HG03045 (cell line): ENCODE results near the gene EBF3.

Experiments used
- ATAC-seq: cut with Tn5 transposase; IDR thresholded peaks from one replicate; pipeline ENCODE4 v1.9.1; 2021; ENCODE audit warnings: mild to moderate bottlenecking, moderate library complexity; ENCODE audit not compliant: unreplicated experiment

Gene EBF3

GRCh38 chr10:129841590-129841989 lies 122.5 kb downstream of the EBF3 start:
- no peak for ATAC-seq

DNA sequence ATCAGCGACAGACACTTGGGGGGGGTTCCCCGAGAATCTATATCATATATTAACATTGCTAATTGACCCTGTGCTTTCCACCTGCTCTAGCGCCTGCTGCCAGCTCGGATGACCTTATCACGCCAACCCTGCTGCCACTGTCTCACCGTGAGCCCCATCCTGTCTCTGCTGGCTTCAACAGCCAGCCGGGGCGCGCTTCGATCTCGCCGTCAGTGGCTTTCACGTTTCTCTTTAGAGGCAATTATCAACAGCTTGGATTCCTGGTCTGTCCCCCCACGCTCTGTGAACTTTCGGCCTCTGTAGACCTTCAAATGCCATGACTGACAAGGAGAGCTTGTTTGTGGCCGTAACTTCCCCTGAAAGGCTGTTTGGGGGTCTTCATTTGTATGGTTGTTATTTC lies 123.0 kb downstream of the EBF3 start:
- ATAC-seq, result no peak

DNA sequence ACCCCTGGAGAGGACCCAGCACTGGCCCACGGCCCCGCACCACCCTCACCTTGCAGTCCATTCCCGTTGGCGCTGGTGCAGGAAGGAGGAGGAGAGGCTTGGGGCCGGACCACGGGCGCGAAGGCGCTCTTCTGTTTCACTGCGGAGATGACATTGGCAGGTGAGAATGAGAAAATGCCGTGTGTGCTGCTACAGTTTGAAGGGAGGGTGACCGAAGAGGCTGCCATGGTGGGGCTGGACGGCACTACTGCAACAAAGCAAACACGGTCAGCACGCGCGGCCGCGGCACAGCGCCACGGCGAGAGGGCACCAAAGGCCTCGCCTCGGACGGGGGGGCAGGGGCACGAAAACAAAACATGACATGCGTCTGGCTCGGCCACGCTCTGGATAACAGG lies 123.9 kb downstream of the EBF3 start:
- no peak for ATAC-seq

DNA sequence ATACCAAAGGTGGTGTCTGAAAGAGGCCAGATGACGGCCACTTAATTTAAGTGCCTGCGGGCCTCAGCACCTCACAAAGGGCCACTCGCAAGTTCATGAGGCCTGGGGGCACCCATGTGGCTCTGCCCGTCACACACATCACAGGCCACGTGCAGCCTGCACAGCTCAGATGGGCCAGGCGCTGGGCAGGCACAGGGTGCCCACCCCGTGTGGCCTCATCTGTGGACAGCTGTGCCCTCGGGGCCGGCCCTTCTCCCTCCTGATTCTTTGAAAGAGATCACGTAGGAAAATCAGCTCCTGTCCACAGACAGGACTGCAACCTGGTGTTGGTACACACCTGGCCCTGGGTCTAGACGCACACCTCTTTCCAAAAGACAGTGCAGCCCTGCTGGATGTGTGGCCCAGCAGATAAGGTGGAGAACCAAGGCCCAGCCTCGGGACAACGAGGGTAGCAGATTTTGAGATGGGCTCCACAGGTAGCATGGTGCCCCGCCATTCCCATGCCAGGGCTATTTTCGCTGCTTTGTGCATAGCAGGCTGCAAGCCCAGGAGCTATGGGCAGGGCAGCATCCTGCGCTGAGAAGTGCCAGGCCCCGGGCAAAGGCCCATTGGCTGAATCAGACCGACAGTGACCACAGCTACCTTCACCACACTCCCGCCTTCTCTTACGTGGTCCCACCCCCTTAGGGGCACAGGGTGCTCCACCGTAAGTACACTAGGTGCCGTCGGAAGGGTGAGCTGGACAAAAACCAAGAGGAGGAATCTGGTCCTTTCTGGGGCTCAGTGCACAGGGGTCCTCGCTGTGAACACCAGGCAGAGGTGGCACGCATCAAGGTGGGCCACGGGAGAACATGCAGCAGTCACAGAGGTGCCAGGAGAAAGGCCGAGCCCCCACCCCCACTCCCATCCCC lies 124.5 kb downstream of the EBF3 start:
- no peak for ATAC-seq

DNA sequence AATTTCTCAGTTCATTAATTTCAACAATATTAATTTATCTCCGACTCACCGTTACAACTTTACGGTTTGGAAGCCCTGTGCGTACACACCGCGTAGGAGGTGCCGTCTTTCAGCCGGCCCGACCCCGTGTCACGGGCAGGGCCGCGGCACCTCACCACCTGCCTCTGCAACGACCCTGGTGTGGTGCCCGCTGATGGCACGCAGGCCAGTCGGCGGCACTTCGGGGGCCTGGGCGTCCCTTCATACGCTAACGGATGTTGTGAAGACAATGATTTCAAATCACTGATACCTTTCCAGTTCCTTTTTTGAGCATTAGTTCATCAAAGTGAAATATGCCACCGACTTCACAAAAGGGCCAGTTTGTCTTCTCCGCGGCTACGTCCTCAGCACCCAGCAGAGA lies 125.3 kb downstream of the EBF3 start:
- ATAC-seq, result no peak

DNA sequence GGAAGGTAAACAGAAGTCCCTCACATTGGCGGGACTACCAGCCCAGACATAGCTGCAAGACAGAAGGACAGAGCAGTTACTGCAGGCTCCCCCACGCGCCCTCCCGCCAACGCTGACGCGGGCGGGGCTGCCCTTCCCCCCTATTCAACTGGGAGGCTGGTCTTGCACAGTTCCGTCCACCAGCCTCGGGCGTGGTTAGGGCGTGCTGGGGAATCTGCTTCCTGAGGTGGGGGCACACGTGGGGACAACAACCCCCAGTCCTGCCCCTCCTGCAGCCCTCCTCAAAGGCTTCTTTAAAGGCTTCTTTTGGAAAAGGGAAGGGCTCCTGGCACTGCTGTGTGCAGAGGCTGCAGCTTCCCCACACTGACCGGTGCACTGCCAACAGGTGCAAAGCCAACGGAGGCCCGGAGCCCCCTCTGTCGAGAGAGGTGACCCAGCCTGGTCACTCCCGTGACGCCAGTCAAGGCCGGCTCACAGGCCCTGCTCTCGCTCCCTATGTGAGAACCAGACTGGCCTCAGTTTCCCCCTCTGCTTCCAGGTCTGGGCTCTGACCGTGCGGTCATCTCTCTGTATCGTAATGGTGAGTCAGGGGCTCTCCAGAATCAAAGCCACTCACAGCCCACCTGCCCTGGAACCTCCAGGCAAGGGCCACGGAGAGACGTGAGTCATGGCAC lies 126.0 kb downstream of the EBF3 start:
- no peak for ATAC-seq

DNA sequence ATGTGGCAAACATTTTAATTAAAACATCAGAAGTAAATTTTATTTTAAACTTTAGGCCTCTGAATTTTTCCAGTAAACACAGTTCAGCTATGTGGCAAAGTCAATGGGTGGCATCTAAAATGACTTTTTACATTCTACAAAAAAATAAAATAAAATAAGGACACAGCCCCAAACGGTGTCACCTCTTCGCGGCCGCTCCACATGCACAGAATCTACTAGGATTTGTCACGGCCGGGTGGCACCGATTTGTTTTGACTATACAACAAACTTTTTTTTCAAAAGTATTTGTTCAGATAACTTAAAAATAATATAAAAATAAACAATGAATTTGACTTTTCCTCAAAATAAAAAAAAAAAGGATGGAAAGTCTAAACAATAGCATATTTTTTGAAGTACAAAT lies 127.8 kb downstream of the EBF3 start:
- no peak for ATAC-seq

GRCh38 chr10:129833994-129834739 lies 129.9 kb downstream of the EBF3 start:
- no peak for ATAC-seq

- ATAC-seq, result no peak
These were observed 130.6 kb downstream of the EBF3 start for GRCh38 chr10:129833468-129833950.

- ATAC-seq, result no peak
These were observed 131.3 kb downstream of the EBF3 start for GRCh38 chr10:129832573-129833467.

- no peak for ATAC-seq
These were observed 132.9 kb downstream of the EBF3 start for GRCh38 chr10:129831150-129831549.

- no peak for ATAC-seq
These were observed 138.2 kb downstream of the EBF3 start for GRCh38 chr10:129825826-129826225.

GRCh38 chr10:129825221-129825620 lies 138.9 kb downstream of the EBF3 start:
- ATAC-seq, result no peak

GRCh38 chr10:129820451-129820850 lies 143.6 kb downstream of the EBF3 start:
- no peak for ATAC-seq

DNA sequence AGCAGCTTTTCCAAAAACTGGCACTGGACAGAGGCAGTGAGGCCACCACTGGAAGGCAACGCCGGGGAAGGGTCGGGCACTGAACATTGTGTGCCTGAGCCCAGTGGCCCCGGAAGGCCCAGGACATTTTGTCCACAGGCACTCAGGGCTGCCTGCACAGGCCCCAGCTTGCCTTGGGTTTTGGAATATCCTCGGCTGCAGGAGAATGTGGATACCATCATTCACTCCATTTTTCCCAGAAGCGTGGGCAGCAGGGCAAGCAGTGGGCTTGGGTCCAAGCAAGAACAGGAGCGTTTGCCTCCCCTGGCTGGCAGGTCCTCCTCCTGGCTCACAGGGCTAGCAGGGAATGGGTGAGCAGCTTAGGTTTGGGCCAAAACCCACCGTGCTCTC lies 147.4 kb downstream of the EBF3 start:
- no peak for ATAC-seq

GRCh38 chr10:129815898-129816655 lies 148.0 kb downstream of the EBF3 start:
- no peak for ATAC-seq

DNA sequence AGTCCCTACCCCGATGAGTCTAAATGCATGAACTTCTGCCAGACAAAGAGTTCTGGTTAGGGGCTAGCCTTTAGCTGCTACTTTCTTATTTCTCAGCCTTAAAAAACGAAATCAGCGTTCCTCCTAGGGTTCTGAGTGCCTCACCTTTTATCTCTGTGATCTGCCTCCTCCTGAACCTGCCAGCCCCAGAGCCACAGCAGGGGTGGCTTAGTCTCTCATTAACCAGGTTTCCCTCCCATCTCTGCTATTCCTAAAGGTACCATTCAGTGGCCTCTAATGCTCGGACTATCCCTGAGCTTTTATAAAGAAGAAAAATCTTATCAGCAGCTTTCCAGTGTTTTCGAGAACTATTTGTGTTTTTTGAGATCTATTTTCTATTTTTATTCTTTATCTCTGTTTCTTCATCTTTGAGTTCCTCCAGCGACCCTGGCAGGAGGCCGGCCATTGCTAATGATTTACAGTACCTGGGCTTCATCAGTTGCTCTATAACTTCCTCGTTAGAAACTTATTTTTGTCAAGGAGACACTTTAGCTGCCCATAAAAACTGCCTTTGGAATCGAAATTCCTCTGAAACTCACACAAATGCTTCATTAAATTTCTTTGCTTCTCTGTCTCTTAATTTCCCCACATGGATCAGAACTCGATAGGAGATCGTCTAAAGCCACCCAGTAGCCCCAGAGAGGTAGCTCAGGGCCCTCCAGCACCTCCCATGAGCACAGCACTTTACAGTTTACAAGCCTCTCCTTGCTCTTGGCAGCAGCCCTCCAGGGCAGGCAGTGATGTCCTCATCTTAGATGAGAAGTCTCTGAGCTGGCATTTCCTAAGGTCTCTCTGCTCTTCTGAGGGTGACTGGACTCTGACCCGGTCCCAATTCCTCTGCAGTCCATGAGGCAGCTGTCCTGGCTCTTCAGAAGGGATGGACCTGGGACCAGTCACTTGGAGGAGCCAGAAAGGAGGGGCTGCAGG lies 149.1 kb downstream of the EBF3 start:
- ATAC-seq, result no peak

DNA sequence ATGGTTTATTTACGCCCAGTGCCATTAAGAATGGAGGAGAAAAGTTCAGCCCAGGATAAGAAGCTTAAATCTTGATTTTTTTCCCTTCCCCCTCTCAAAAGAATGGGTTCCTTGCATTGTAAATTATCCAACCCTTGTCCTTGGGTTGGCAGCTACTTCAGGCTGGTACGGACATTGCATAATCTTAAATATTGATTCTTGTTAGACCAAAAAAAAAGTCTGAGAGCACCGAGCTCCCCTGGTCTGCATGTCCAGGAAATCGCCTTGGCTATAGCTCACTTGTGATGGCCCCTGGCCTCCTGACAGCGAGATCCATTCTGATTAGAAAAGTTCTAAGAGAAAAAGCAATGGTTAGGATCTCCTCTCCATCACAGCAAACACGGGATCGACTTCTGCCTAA lies 151.7 kb downstream of the EBF3 start:
- ATAC-seq, result no peak

DNA sequence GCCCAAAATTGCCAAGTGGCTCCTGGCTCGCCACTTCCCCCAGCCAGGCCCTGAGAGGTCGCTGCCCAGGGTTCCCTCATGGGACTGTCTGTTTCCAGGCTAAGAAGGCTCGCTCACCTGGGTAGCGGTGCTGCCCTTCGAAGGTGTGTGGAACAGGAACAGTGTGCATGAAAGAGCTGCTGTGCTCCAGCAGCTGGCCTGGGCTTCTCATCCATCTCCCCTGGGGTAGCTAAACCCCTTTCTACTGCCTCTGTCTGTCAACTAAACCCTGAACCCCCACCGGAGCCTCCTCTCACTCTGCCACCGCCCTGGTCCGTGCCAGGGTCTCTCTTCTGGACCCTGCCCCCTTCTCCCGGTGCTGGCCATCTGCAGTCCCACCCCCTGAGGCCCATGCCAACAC lies 152.9 kb downstream of the EBF3 start:
- ATAC-seq, result no peak
